Osteocyte (in vitro differentiated cells): Measurements from ENCODE around the gene NES. TPM values are rescaled to one million over a fixed set of nuclear protein-coding genes. Genes with fewer than 3 reads are reported as not detected.
A peak's percentile ranks its signal among the peaks of the same experiment; 100 is the strongest.

Experiments used
- DNase-seq: peaks from one replicate; pipeline ENCODE4 v3.0.0; 2021; ENCODE audit warnings: mixed read lengths; ENCODE audit not compliant: unreplicated experiment; ENCODE audit errors: extremely low spot score
- H3K27ac Mint-ChIP-seq: one replicate; pipeline ENCODE4 v1.8.0; 2021; ENCODE audit warnings: mild to moderate bottlenecking, mixed read lengths; ENCODE audit not compliant: unreplicated experiment
- H3K27me3 Mint-ChIP-seq: one replicate; pipeline ENCODE4 v1.8.0; 2021; ENCODE audit warnings: mixed read lengths; ENCODE audit not compliant: unreplicated experiment
- H3K36me3 Mint-ChIP-seq: one replicate; pipeline ENCODE4 v1.8.0; 2021; ENCODE audit warnings: mixed read lengths; ENCODE audit not compliant: unreplicated experiment
- H3K4me1 Mint-ChIP-seq: one replicate; pipeline ENCODE4 v1.8.0; 2021; ENCODE audit warnings: mixed read lengths; ENCODE audit not compliant: unreplicated experiment
- H3K4me3 Mint-ChIP-seq: one replicate; pipeline ENCODE4 v1.8.0; 2021; ENCODE audit warnings: mild to moderate bottlenecking, moderate library complexity, mixed read lengths; ENCODE audit not compliant: unreplicated experiment
- H3K9me3 Mint-ChIP-seq: one replicate; pipeline ENCODE4 v1.8.0; 2021; ENCODE audit warnings: mixed read lengths; ENCODE audit not compliant: unreplicated experiment
- total RNA-seq: library from RNA; stranded (reverse); gene quantifications from 2 replicates; pipeline ENCODE4 v1.2.1, GENCODE V29; 2021
- TF ChIP-seq, protein P1 (sequence below): fragments of 200-600 bp; sonication (generic); IDR thresholded peaks from 2 replicates; pipeline ENCODE4 v1.5.0; 2021; ENCODE audit warnings: antibody characterized with exemption, mild to moderate bottlenecking, moderate library complexity

The NES gene
- total RNA-seq, 1 donor from 2014 or later = 26.5 TPM

DNA sequence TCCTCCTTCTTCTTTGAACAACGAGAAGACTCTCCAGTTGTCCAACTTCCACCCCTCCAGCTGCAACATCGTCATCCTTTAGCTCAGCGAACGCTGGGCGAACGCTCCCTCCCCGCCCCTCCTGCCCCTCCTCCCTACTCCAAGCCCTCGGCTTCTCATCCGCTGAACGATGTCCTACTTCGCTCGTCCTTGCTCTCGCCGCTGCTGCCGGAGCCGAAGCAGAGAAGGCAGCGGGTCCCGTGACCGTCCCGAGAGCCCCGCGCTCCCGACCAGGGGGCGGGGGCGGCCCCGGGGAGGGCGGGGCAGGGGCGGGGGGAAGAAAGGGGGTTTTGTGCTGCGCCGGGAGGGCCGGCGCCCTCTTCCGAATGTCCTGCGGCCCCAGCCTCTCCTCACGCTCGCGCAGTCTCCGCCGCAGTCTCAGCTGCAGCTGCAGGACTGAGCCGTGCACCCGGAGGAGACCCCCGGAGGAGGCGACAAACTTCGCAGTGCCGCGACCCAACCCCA is 35.4 kb downstream of the NES start, which contains the start of gene BCAN:
Gene BCAN, plus strand, starts transcription at position 357 of the 504 bp plus-strand sequence. CDS start 3,938 bp downstream, outside the sequence.
- Mint-ChIP-seq H3K36me3 (no peaks in the 10 kb centered on the region), H3K27ac (no peak within 1 kb of the TSS), H3K4me1 (peaks cover 24% of the 10 kb centered on the region), H3K27me3 (peaks cover 81% of the 10 kb centered on the region), H3K9me3 (no peaks in the 10 kb centered on the region), H3K4me3 (peak within 1 kb of the TSS; percentile 67)
- no peak for DNase-seq
- TF ChIP-seq, protein P1, sequence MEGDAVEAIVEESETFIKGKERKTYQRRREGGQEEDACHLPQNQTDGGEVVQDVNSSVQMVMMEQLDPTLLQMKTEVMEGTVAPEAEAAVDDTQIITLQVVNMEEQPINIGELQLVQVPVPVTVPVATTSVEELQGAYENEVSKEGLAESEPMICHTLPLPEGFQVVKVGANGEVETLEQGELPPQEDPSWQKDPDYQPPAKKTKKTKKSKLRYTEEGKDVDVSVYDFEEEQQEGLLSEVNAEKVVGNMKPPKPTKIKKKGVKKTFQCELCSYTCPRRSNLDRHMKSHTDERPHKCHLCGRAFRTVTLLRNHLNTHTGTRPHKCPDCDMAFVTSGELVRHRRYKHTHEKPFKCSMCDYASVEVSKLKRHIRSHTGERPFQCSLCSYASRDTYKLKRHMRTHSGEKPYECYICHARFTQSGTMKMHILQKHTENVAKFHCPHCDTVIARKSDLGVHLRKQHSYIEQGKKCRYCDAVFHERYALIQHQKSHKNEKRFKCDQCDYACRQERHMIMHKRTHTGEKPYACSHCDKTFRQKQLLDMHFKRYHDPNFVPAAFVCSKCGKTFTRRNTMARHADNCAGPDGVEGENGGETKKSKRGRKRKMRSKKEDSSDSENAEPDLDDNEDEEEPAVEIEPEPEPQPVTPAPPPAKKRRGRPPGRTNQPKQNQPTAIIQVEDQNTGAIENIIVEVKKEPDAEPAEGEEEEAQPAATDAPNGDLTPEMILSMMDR = no peak

DNA sequence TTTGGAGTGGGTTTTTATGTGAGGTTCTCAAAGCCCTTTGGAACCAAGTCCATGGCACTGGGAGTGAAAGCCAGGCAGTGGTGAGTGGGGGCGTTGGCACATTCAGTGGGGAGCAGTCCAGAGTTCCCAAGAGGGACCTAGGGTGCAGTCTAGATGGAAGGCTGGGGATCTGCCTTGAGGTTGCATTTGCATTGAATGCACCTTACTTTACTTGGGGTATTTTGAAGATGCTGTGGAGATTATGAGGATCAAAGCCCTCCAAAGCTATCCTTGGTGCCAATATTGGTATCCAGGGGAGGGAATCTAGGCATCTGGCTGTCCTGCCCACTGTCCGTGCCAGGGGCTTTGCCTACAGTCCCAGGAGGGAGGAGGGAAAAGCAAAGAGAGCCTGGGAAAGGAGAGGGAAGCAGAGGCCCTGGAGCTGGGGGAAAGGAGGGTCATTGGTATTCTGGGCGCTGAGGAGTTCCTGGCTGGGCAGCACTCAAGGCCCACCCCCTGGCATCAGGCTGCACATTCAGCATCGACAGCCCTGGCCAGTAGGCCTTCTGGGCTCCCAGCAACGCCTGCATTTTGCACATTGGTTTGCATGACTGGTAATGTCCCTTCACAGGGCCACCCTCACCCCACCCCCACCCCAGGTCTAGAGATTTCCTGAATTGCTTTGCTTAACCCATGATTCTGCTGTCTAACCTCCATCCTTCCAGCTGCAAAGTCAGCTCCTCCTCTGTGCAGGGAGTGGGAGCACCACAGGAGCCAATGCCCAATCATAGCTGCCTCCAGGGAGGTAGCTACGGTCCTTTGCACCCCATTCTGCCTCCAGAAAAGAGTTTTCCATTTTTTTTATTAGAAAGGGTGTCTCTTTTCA is 36.1 kb downstream of the NES start:
- no peak for DNase-seq
- Mint-ChIP-seq H3K27ac (no peak overlapping the region), H3K36me3 (no peaks in the 10 kb centered on the region), H3K9me3 (no peaks in the 10 kb centered on the region), H3K4me1 (peaks cover 24% of the 10 kb centered on the region), H3K4me3 (peak overlapping the region; percentile 55), H3K27me3 (peaks cover 85% of the 10 kb centered on the region)
- TF ChIP-seq, protein P1 = no peak

DNA sequence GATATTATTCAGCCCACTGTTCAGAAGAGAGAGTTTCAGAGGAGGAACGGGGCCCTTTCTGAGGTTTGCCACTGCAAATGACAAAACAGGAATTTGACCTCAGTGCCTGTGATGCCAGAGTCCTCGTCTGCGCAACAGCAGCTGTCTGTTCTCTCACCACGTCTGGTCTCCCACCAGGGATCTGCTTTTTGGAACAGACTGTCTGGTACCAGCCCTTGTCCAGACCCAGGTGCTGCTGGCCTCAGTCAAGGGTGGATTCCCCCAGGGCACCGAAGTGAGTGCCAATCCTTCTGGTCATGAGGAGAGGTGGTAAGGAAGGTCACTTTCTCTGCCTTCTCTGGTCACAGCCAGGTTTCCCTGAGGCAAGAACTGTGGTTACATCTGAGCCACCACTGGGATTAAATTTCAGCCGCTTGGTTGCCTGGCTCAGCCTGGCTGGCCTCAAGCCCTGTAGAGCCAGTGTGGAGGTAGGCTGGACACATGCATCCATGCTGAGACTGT is 37.6 kb downstream of the NES start:
- Mint-ChIP-seq H3K27me3 (peaks cover 83% of the 10 kb centered on the region), H3K36me3 (no peaks in the 10 kb centered on the region), H3K4me3 (no peak overlapping the region), H3K27ac (no peak overlapping the region), H3K9me3 (no peaks in the 10 kb centered on the region), H3K4me1 (peaks cover 24% of the 10 kb centered on the region)
- TF ChIP-seq, protein P1 = no peak
- DNase-seq = no peak

DNA sequence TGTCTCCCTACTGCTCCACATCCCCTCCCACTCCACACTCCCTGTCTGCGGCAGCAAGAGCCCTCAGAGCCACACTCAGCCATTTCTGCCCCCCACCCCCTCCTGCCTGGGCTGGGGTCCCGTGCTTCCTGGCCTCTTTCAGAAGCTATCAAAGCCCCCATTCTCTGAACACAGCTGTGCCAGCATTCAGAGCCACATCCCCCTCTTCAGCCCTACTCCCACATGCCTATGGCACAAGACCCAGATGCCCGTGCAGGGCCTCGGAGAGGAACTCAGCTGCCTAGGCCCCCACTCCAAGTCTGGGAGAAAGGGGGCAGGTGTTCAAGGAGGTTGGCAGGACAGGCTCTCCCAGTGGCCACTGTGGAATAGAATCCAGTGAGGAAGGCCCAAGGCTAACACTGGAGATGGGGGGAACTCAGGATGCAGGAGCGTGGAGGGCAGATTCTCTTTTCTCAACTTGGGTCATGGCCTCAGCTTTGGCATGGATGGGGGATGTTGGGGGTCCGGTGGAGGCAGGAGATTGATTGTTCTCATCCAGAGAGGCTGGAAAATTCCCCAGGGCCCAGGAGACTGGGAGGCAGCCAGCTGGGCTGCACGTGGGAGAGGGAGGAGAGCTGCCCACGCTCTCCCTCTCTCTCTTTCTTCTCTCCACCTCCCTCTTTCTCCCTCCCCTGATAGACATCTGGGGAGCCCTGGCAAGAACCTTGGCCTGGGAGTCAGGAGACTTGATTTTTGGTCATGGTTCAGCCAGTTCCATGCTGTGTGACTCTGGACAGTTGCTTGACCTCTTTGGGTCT is 38.8 kb downstream of the NES start:
- Mint-ChIP-seq H3K4me3 (no peak overlapping the region), H3K9me3 (no peaks in the 10 kb centered on the region), H3K36me3 (no peaks in the 10 kb centered on the region), H3K27me3 (peaks cover 82% of the 10 kb centered on the region), H3K27ac (no peak overlapping the region), H3K4me1 (peaks cover 24% of the 10 kb centered on the region)
- DNase-seq = no peak
- TF ChIP-seq, protein P1 = no peak
